ENCODE data around the gene SPNS2.
A peak's percentile ranks its signal among the peaks of the same experiment; 100 is the strongest.

The SPNS2 gene

DNA sequence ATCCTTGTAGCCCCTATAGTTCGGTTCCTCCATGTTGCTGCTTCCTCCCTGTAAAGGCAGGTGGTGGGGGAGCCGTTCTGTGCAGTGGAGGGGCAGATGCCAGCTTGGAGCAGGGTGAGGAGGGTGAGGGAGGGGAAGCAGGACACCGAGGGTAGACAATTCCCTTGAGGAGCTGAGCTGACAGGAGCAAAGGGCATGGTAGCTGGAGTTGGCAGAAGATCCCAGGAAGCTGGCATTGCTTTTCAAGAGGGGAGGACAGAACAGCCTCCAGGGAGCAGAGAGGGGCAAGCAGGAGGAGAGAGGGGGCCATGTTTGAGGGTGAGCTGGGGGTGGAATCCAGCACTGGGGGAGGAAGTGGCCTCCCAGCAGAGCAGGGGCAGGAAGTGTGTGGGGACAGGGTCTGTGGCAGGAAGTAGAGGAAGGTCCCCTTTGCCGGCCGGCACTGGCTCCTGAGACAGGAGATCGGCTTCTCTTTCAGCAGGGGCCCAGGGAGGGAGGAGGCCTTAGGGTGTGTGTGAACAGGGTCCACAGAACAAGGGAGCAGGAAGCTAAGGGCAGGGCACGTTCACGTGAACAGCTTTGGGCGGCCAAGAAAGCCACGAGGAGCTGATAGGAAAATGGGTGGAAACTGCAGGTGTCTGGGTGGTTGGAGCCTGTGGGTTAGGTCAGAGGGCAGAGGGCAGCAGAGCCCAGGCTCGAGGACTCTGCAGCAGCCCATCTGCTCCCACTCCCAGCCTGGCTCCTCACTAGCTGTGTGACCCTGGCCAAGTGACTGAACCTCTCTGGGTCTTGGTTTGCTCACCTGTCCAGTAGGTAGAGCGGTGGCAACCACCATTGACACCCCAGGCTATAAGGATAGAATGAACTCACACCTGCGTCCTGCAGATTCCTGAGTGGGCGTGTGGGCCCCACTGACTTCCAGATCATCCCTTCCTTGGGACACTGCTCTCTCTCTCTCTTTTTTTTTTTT is 17.5 kb upstream of the SPNS2 start:
- DNase-seq = peak; percentile 33

DNA sequence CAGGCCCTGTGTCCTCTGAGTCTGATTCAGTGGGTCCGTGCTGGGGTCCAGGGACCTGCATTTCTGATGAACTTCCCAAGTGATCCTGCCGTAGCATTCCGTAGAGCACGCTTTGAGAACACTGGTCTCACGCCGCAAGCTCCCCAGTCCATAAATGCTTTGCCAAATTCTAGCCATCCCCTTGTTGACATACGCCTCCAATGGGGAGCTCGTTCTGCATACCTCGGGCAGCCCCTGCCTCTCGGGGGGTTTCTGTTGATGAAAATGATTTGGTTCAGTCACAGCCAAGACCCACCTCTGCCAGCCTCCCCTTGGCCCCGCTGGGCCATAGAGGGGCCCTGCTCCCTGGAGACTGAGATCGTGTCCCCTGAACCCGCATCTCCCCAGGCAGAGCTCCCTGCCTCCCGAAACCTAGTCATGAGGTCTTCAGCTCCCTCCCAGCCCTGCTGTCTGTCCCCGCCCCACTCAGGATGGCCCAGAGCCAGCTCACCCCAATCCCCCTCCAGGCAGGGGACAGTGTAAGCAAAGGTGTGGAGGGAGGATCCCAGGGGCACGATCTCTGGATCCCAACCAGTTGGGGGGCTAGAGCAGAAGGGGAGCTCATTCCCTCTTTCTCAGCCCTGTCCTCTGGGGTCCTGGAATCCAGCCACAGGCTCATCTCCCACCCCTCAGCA is 16.2 kb upstream of the SPNS2 start:
- no peak for DNase-seq

DNA sequence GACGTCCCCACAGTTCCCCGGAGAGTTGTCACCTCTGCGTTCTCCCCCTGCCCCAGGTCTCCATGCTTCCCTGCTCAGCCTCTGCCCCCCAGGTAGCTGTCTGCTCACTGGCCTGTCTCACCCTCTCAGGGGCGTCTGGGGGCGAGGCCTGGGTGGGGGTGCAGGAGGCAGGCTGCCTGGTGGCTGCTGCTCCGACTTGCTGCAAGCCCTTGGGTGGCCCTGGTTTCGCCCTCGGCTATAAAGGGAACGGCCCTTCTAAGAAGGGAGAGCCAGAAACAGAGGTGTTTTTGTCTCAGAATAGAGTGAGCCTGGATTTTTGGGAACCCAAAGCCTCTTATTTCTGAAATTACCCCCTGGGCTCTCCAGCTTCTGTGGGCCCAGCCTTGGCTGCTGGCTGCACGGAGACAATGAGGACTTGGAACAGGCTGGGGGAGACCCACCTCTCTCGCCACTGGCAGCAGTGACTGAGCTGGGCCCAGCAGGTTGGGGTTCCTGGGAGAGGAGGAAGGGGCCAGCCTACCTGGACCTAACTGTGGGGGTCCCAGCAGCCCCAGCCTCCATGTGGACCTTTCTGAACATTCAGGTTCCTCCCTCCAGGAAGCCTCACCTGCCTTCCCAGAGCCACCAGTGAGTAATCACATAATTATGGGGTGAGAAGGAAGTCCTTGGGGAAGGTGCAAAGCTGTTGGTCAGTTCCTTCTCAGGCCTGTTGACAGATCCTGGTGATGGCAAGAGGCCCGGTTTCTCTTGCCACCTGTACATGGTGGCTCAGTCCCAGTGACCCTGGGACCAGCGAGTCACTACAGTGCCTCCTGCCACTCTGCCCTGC is 15.5 kb upstream of the SPNS2 start:
- no peak for DNase-seq

DNA sequence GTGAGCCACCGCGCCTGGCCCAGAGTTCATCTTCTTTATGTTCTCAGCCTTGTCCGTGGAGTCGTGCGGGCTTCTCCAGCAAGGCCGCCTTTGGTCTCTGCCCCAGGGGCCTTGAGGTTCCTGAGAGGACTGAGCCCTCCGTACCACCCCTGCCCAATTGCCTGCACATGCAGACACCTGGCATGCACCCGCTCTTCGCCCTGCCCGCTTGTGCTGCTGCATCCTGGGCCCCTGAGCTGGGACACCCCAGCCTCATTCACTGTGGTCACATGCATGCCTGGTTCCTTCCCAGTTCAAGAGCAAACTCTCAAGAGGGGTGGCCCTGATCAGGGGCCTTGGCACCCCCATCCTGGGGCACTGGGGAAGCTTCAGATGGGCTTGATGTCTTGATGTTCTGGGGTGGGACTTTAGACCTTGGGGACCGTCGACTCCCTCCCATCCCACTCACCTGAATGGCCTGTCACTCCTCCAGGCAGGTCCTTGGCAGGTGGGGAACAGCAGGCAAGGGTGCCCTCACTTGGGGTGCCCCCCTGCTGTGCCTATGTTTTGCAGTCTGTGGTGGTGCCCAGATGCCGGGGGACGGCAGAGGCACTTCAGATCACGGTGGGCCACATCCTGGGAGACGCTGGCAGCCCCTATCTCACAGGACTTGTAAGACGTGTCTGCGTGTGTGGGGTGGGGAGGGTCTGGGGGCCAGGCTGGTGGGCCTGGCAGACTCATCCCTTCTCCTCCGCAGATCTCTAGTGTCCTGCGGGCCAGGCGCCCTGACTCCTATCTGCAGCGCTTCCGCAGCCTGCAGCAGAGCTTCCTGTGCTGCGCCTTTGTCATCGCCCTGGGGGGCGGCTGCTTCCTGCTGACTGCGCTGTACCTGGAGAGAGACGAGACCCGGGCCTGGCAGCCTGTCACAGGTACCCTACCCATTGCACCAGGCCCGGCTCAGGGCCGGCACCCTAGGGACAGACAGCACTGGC is 12.7 kb upstream of the SPNS2 start:
- peak; percentile 25 for DNase-seq

DNA sequence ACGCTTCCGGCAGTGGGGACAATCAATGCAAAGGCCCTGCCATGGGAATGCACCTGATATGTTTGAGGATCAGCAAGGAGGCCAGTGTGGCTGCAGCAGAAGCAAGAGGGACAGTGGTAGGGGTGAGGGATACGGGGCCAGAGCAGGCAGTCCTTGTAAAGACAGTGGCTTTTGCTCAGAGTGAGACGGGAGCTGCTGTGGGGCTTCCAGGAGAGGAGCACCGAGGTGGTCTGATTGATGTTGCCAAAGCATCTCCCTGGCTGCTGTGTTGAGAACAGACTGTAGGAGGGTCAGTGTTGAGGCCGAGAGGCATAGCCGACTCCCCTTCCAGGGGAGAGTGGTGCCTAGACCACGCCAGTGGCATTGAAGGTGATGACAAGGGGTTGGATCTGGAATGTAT is 11.4 kb upstream of the SPNS2 start:
- peak; percentile 17 for DNase-seq

DNA sequence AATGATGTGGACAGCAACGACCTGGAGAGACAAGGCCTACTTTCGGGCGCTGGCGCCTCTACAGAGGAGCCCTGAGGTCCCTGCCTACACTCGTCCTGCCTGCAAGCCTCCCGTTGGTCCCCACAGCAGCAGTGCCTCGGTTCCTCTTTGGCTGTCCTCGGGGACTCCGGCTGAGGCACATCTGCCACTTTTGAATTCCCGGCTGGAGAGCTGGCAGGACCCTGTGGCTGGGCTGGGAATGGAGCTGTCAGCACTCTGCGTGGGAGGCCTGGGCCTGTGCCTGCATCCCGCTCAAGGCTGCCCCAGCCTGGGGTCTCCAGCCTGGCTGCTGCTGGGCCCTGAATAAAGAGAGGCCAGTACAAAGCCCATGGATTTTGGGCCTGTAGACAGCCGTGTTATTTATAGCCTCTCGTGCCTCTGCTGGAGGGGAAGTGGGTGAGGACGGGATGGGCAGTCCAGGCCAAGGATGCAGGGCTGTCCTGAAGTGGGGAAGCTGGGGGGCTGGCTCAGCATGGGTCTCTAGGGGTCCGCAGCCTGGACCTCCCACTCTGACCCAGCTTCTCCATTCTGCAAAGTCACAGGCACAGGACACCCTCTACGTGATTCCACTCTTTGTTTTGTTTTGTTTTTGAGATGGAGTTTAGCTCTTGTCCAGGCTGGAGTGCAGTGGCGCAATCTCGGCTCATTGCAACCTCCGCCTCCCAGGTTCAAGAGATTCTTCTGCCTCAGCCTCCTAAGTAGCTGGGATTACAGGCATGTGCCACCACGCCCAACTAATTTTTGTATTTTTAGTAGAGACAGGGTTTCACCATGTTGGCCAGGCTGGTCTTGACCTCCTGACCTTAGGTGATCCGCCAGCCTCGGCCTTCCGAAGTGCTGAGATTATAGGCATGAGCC is 10.6 kb upstream of the SPNS2 start:
- DNase-seq = peak; percentile 35

DNA sequence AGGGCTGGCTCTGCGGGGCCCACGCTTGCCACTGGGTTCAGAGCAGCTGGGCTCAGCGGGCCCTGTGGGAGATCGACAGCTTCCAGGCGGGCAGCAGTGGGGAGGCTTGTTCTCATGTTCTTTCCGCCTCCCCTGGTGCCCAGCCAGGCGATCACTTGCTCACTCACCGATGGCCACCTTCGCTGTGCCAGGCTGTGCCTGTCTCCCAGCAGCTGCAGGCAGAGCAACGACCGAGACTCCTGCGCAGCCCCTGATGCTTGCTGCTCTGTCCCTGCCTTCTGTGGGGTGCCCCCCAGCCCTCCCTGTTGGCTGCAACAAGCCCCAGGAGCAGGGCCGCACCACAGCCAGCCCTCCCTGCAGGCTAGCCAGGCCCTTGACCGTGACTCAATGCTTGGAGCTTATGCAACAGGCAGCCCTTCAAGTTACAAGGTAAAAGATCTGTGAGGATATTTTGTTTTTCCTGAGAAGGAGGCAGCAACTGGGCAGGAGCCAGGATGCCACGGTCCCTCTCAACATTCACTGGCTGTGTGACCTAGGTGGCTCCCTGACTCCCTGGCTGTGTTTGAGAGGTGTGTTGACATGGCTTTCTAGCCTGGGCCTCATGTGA is 9.6 kb upstream of the SPNS2 start:
- DNase-seq = peak; percentile 1

DNA sequence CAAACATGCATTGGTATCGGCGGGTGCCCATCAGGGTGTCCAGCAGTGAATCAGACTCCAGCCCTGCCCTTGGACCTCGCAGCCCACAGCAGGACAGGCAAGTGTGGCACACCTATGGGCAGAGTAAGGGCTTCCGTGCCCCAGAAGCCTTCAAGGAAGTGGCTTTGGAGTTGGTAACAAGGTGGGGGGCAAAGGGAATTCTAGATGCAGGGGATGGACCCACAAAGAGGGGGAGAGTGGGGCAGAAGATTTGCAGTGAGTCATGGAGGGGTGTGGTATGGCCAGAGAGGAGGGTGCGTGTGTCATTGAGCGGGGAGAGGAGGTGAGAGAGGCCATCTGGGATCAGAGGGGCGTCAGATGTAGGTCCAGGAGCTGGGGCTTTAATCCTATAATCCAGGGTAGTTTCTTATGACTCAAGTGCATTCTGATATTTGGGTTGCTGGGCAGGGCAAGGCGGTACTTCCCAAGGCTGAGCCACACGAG is 8.5 kb upstream of the SPNS2 start:
- peak; percentile 22 for DNase-seq

DNA sequence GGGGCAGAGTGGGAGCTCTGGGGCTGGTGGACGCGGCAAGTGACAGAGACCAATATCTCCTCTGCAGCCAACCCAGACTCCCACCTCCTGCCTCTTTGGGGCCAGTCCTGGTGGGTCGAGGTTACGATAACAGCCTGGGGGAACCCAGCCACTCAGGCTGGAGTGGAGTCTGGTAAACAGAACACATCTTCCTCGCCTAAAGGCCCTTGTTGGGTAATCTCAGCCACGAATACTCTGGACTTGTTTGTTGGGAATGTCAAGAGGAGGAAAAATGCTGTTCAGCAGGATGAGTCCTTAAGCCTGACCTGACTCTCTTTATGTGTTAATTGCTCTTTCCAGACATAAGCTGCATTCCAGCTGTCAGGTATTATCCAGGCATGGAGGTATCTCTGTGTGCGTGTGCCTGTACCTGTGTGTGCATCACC is 8.0 kb upstream of the SPNS2 start:
- peak; percentile 9 for DNase-seq

DNA sequence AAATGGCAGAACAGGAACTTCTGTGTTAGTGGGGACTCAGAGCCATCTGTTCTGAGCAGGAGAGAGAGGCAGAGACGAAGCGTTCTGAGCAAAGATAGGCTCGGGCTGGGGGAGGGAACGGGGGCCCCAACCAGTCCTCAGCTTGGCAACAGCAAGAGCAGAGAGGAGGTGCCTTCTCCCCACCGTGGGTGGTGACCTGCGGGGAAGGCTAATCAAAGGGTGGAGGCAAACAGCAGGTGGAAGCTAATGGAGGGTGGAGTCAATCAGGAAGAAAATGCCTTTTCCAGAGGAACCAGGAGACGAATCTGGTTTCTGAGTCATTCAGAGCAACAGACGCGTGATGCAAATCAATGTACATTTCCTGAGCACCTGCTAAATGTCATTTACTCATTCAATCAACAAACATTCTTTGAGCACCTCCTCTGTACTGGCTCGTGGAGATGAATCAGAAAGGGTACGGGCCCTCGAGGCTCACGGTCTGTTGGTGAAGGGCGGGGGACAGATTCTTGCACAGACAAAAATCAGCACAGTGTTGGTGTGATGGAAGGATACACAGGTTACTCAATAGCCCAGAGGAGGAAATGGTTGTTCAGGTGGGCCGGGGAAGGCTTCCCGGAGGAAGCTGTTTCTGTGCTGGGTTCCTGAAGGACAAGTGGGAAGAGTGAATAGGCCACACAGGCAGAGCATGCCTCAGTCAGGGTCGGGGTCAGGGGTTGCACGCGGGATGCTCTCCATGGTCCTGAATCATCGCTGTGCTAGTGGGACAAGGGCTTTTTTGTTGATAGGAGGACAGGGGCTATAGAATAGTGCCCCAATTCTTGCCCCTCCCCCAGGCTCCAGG is 5.7 kb upstream of the SPNS2 start:
- peak; percentile 50 for DNase-seq

DNA sequence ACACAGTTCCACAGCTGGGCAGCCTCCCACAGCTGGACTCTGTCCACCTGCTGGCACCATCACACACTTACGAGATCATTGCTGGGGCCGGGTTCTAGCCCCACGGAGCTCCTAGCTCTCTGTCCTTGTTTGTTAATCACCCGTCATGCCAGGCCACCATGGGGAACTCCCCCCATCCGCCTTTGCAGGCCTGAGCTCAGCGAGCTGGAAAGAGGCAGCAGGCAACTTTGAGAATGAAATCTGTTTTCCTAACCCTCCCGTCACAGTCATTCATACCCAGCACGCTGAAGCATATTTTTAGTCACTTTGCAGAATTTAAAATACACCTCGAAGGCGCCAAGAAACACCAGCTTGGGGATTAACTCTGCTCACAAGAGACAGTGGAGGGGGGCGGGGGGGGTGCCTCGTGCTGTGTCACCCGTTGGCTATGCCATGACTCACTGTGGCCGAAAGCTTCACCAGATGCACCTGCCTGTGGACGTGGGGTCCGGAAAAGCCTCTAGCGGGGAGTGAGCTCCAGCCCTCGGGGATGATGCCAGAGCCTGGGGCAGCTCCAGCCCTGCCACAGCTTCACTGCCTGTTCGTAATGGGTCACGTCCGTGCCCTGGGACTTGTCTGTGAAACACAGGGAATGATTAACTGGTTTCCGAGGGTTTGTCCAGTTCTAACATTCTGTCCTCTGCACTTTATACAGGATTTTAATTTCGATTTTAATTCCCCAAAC is 1.4 kb upstream of the SPNS2 start:
- no peak for DNase-seq

DNA sequence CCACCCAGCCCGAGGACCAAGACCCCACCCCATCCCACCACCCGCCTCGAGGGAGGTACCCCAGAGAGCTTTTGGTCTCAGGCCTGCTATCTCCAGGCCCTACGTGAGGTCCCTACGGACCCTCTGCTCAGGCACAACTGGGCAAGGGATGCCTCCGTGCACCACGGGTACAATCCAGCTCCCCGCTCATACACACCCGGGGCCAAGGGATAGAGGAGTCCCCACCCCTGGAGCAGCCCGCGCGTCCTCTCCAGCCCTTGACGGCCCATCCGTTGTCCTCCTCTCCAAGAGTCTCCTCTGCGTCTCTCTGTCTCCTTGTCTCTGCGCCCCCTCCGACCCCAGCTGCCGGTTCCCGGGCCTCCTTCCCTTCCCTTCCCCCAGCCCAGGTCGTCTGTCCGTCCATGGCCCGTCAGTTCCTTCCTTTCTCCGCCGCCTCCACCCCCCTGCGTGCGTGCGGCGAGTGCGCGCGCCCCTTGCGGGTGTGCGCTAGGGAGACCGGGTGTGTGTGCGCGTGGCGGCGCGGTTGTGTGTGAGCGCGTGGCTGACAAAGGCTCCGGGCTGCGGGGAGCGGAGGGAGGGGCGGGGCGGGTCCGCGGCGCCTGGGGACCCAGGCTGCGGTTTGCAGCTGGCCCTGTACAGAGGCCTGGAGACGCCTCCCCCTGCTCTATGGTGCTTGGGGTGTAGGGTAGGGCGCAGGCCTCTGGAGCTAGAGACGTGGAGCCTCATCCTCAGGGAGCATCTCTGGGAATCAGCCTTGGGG is 930 bp downstream of the SPNS2 start:
- no peak for DNase-seq

DNA sequence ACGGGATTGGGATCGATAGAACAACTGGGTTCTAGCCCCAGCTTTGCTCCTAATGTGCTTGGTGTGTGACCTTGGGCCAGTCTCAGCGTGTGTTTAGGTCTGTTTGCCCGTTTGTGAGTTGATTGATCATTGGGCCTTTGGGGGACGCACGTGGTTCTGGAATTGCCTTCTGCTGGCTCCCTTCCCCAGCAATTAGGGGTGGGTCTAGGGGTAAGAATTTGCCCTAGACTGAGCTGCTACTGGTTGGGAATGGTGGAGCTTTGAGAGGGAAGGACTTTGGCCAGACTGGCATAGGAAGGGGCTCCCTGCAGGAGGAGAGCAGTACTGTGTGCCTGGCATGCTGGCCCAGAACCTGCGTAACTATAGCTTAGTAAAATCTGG is 1.5 kb downstream of the SPNS2 start:
- no peak for DNase-seq

DNA sequence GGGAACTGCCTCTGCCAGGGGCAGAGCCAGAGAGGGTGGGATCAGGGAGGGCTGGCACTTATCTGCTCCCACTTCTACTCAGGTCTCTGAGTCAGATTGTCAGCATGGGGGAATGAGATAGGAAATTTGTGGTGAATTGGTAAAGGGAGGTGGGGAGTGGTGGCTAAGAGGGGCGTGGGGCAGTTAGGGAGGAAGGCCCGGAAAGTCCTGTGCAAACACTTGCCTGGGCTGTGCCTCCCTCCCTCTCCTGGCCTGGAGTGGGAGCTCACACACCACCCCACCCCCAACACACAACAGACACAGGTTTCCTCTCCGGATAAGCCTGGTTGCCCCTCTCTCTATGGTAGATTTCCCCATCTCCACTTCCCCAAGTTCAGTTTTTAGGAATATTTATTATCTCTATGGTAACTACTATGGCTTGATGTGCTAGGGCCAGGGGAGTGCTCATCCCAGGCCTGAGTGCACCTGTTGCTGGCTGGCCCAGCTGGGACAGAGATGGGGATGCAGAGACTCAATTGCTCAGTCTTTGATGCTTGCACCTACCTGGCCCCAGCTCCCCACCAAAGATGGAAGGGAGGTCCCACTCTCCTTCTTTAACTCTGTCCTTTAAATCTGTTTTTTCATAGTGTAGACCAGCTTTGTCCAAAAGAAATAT is 2.7 kb downstream of the SPNS2 start:
- DNase-seq = no peak

DNA sequence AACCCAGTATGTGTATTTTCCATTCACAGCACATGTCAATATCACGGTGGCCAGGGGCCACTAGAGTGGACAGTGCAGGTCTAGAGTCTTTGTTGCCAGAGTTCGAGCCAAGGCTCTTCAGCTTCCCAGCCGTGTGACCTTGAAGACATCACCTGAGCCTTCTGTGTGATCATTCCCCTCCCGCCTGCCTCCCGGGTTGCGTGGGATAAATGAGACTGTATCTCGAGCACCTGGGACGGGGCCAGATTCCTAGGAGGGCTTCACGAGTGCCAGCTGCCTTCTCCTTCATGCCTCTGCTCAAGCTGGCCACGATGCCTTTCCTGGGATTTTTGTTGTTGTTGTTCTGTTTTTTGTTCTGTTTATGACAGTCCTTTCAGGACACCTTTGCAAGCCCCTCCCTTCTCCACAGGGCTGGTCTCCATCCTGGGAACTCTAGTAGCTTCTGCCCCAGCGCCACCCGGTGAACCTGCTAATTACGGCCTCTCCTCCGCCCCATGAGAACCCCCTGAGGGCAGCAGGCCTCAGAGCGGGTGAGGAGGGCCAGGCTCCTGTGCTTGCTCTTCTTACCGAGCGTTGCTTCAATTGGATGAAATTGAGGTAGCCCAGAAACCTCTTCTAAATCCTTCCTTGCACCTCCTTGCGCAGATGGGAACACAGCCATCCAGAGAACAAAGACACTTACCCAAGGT is 3.9 kb downstream of the SPNS2 start:
- no peak for DNase-seq

DNA sequence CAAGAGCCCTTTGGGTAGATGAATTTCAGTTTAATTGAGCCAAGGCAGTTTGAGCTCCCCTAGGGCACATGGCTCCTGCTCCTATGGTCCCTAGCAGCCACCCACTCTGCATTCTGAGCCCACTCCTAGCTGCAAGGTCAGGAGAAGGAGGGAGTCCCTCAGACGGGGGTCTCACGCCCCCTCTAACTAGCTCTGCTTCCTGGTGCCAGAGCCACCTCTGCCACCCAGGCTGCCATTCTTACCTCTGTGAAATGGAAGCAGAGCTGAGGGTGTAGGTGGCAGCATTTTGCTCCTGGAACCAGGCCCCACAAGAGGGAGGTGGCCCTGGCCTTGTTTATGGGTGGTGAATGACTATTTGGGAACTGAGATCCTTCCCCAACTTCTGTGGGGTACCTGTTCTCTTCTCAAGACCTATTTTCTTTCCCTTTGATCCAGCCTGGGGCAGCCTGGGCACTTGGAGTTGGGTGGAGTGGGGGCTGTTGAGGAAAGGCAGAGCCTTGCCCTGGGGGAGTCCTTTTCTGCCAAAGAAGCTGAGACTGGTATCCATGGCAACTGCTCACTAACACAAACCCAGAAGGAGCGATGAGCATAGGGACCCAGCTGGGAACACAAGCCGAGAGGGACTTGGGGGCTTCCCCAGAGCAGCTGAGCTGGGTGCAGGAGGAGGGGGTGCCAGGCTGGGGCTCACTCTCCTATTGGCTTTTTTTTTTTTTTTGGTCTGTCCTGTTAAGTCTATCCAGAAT is 4.8 kb downstream of the SPNS2 start:
- no peak for DNase-seq
